Measurements from ENCODE around the gene UTY. TPM values are rescaled to one million over a fixed set of nuclear protein-coding genes. Genes with fewer than 3 reads are reported as not detected.

Gene UTY
- total and polyA plus RNA-seq, 9 donors, result 0.03 TPM; not detected in 8

- no peaks in the 10 kb centered on the region for H3K27me3 ChIP-seq
- H3K9me3 ChIP-seq, result no peaks in the 10 kb centered on the region
- H3K36me3 ChIP-seq, result no peaks in the 10 kb centered on the region
- DNase-seq, result no peak
- no peaks in the 10 kb centered on the region for H3K4me1 ChIP-seq (ENCODE audit: insufficient read depth)
- no peak for TF ChIP-seq POLR2A (IDR thresholded peaks at IDR 0.05)
- TF ChIP-seq EP300 (IDR thresholded peaks at IDR 0.05), result no peak
- no peak for TF ChIP-seq CTCF (IDR thresholded peaks at IDR 0.05)
- H3K4me3 ChIP-seq, result no peak overlapping the region
- H3K27ac ChIP-seq, result no peak overlapping the region
- intact Hi-C loops (cut with DNase I), result no loop called here
- no CpG with 5 or more reads among the region's 4 CpGs for WGBS, 3 donors
Measured at GRCh38 chrY:13351443-13351842, 128.4 kb downstream of the UTY start.

GRCh38 chrY:13347106-13347505 is 132.7 kb downstream of the UTY start:
- WGBS, 3 donors, result no CpG with 5 or more reads among the region's 5 CpGs
- intact Hi-C loops (cut with DNase I), result no loop called here
- no peak for DNase-seq

GRCh38 chrY:13345549-13345948 is 134.3 kb downstream of the UTY start:
- Histone ChIP-seq H3K36me3 (no peaks in the 10 kb centered on the region), H3K4me1 (ENCODE audit: insufficient read depth) (no peaks in the 10 kb centered on the region), H3K9me3 (no peaks in the 10 kb centered on the region), H3K27me3 (no peaks in the 10 kb centered on the region), H3K4me3 (no peak overlapping the region), H3K27ac (no peak overlapping the region)
- intact Hi-C loops (cut with DNase I), result no loop called here
- TF ChIP-seq EP300 (IDR thresholded peaks at IDR 0.05) (no peak), POLR2A (IDR thresholded peaks at IDR 0.05) (no peak), CTCF (IDR thresholded peaks at IDR 0.05) (no peak)
- no CpG with 5 or more reads among the region's 3 CpGs for WGBS, 3 donors
- DNase-seq, result no peak

More at GRCh38 chrY:13347106-13347505, 132.7 kb downstream of the UTY start:
- Histone ChIP-seq H3K4me1 (ENCODE audit: insufficient read depth) (no peaks in the 10 kb centered on the region), H3K4me3 (no peak overlapping the region), H3K27me3 (no peaks in the 10 kb centered on the region), H3K36me3 (no peaks in the 10 kb centered on the region), H3K27ac (no peak overlapping the region), H3K9me3 (no peaks in the 10 kb centered on the region)
- TF ChIP-seq EP300 (IDR thresholded peaks at IDR 0.05) (no peak), CTCF (IDR thresholded peaks at IDR 0.05) (no peak), POLR2A (IDR thresholded peaks at IDR 0.05) (no peak)

GRCh38 chrY:13343307-13343946 is 136.4 kb downstream of the UTY start:
- no peak for TF ChIP-seq POLR2A (IDR thresholded peaks at IDR 0.05)
- TF ChIP-seq CTCF (IDR thresholded peaks at IDR 0.05), result no peak
- no peak for TF ChIP-seq EP300 (IDR thresholded peaks at IDR 0.05)
- no peaks in the 10 kb centered on the region for H3K4me1 ChIP-seq (ENCODE audit: insufficient read depth)
- H3K4me3 ChIP-seq, result no peak overlapping the region
- H3K36me3 ChIP-seq, result no peaks in the 10 kb centered on the region
- no peak overlapping the region for H3K27ac ChIP-seq
- WGBS, 3 donors, result no CpG with 5 or more reads among the region's 8 CpGs
- no peak for DNase-seq
- no peaks in the 10 kb centered on the region for H3K9me3 ChIP-seq
- intact Hi-C loops (cut with DNase I), result no loop called here
- no peaks in the 10 kb centered on the region for H3K27me3 ChIP-seq
